Mesenchymal stem cell (in vitro differentiated cells and primary cell): Measurements from ENCODE around the gene SYT12.

Experiments used
- DNase-seq: peaks from one replicate; pipeline ENCODE4 v3.0.0-alpha.2; 2013
- H2AFZ ChIP-seq: one replicate; pipeline ENCODE4 v1.6.1; 2013; ENCODE audit warnings: low read depth, mild to moderate bottlenecking, control low read depth, inconsistent platforms, low read length, moderate library complexity
- H2AK5ac ChIP-seq: 2 replicates; pipeline ENCODE4 v1.6.1; 2013; ENCODE audit warnings: low read length, moderate library complexity, mild to moderate bottlenecking, inconsistent platforms; ENCODE audit not compliant: severe bottlenecking
- H2BK120ac ChIP-seq: one replicate; pipeline ENCODE4 v1.6.1; 2013; ENCODE audit warnings: low read depth, mild to moderate bottlenecking, inconsistent platforms, low read length, moderate library complexity
- H2BK12ac ChIP-seq, 2 experiments: one replicate each; pipeline ENCODE4 v1.6.1; 2013; ENCODE audit warnings: inconsistent platforms in 2 of 2, low read length in 2 of 2, mild to moderate bottlenecking in 2 of 2, moderate library complexity in 2 of 2, control low read depth in 1 of 2
- H2BK15ac ChIP-seq: one replicate; pipeline ENCODE4 v1.6.1; 2013; ENCODE audit warnings: mild to moderate bottlenecking, low read depth, inconsistent platforms; ENCODE audit not compliant: poor library complexity, severe bottlenecking
- H2BK5ac ChIP-seq: 2 replicates; pipeline ENCODE4 v1.6.1; 2013; ENCODE audit warnings: low read depth, mild to moderate bottlenecking, low read length, control low read depth, inconsistent platforms; ENCODE audit not compliant: poor library complexity, severe bottlenecking
- H3K14ac ChIP-seq, 2 experiments: one replicate each; pipeline ENCODE4 v1.6.1; 2013; ENCODE audit warnings: inconsistent platforms in 2 of 2, low read length in 2 of 2, control low read depth in 1 of 2, mild to moderate bottlenecking in 1 of 2, moderate library complexity in 1 of 2
- H3K18ac ChIP-seq, 2 experiments: one replicate each; pipeline ENCODE4 v1.6.1; 2013; ENCODE audit warnings: inconsistent platforms in 2 of 2, low read length in 2 of 2, control low read depth in 1 of 2, low read depth in 1 of 2, mild to moderate bottlenecking in 1 of 2
- H3K23ac ChIP-seq, 2 experiments: one replicate each; pipeline ENCODE4 v1.6.1; 2013; ENCODE audit warnings: inconsistent platforms in 2 of 2, low read length in 2 of 2, mild to moderate bottlenecking in 2 of 2, moderate library complexity in 2 of 2, control low read depth in 1 of 2
- H3K27ac ChIP-seq: 2 replicates; pipeline ENCODE4 v1.5.1; 2013; ENCODE audit warnings: mild to moderate bottlenecking, moderate library complexity, low read length, control low read depth, inconsistent platforms; ENCODE audit not compliant: poor library complexity, severe bottlenecking
- H3K27me3 ChIP-seq, 2 experiments: 2 replicates each; pipeline versions ENCODE4 v1.6.1 to v1.7.0; 2013; ENCODE audit warnings: low read length in 2 of 2, mild to moderate bottlenecking in 2 of 2, moderate library complexity in 2 of 2, control low read depth in 1 of 2, inconsistent platforms in 1 of 2; ENCODE audit not compliant: control insufficient read depth in 1 of 2, insufficient read depth in 1 of 2
- H3K36me3 ChIP-seq, 2 experiments: 2 replicates each; pipeline versions ENCODE4 v1.6.1 to v1.7.0; 2013; ENCODE audit warnings: low read length in 2 of 2, control low read depth in 1 of 2, inconsistent platforms in 1 of 2, low read depth in 1 of 2, mild to moderate bottlenecking in 1 of 2; ENCODE audit not compliant: insufficient read depth in 2 of 2, control insufficient read depth in 1 of 2
- H3K4ac ChIP-seq, 2 experiments: one replicate each; pipeline ENCODE4 v1.6.1; 2013; ENCODE audit warnings: inconsistent platforms in 2 of 2, low read length in 2 of 2, mild to moderate bottlenecking in 2 of 2, moderate library complexity in 2 of 2, control low read depth in 1 of 2, low read depth in 1 of 2
- H3K4me1 ChIP-seq: 2 replicates; pipeline ENCODE4 v1.6.1; 2013; ENCODE audit warnings: low read depth, low read length, control low read depth; ENCODE audit not compliant: control insufficient read depth, insufficient read depth
- H3K4me2 ChIP-seq: 2 replicates; pipeline ENCODE4 v1.6.1; 2013; ENCODE audit warnings: low read length, mild to moderate bottlenecking, inconsistent platforms; ENCODE audit not compliant: poor library complexity, severe bottlenecking
- H3K4me3 ChIP-seq, 2 experiments: 2 replicates each; pipeline versions ENCODE4 v1.5.1 to v1.7.0; 2013; ENCODE audit warnings: low read length in 2 of 2, mild to moderate bottlenecking in 2 of 2, control low read depth in 1 of 2, low read depth in 1 of 2; ENCODE audit not compliant: insufficient read depth in 1 of 2
- H3K79me1 ChIP-seq: replicated peaks from 2 replicates; pipeline ENCODE4 v1.6.1; 2013; ENCODE audit warnings: mild to moderate bottlenecking, control low read depth, low read length, inconsistent platforms; ENCODE audit not compliant: poor library complexity, severe bottlenecking
- H3K9ac ChIP-seq: 2 replicates; pipeline ENCODE4 v1.7.0; 2013; ENCODE audit warnings: mild to moderate bottlenecking, low read length, moderate library complexity
- H3K9me3 ChIP-seq: 2 replicates; pipeline ENCODE4 v1.7.0; 2013; ENCODE audit warnings: mild to moderate bottlenecking, low read length; ENCODE audit not compliant: control insufficient read depth
- H4K8ac ChIP-seq: one replicate; pipeline ENCODE4 v1.6.1; 2013; ENCODE audit warnings: inconsistent platforms, mild to moderate bottlenecking, low read length, moderate library complexity
- H4K91ac ChIP-seq: one replicate; pipeline ENCODE4 v1.6.1; 2013; ENCODE audit warnings: mild to moderate bottlenecking, low read length, inconsistent platforms
- WGBS: methylation state at CpG from one replicate; pipeline ENCODE4 v1.1.7; 2013; ENCODE audit warnings: mixed read lengths; 5-methylcytosine and 5-hydroxymethylcytosine counted together

Gene SYT12

GRCh38 chr11:67079065-67079705 is 56.3 kb downstream of the SYT12 start:
- no peak overlapping the region for H4K8ac ChIP-seq

GRCh38 chr11:67082071-67082791 is 59.3 kb downstream of the SYT12 start:
- Histone ChIP-seq H3K27ac (no peak overlapping the region), H3K9me3 (no peaks in the 10 kb centered on the region), H3K4me3 (peak overlapping the region in 1 of 2 experiments; percentile 45), H2BK5ac (no peak overlapping the region), H3K4me2 (peak overlapping the region; percentile 36), H3K4ac (peak overlapping the region in 1 of 2 experiments; percentile 89), H3K4me1 (peaks cover 18% of the 10 kb centered on the region), H3K14ac (no peak overlapping the region), H2BK12ac (peak overlapping the region in 1 of 2 experiments; percentile 34), H3K27me3 (no peaks in the 10 kb centered on the region), H3K79me1 (no peaks in the 10 kb centered on the region), H4K8ac (no peak overlapping the region), H4K91ac (no peak overlapping the region), H3K9ac (no peak overlapping the region), H2BK15ac (no peak overlapping the region), H2AK5ac (no peak overlapping the region), H3K18ac (peak overlapping the region in 1 of 2 experiments; percentile 4), H2BK120ac (no peak overlapping the region), H2AFZ (no peak overlapping the region), H3K36me3 (no peaks in the 10 kb centered on the region), H3K23ac (no peak overlapping the region)
- WGBS: 53% methylated on average over 20 of the region's 20 CpGs
- DNase-seq: no peak

More at GRCh38 chr11:67079065-67079705, 56.3 kb downstream of the SYT12 start:
- Histone ChIP-seq H2BK15ac (no peak overlapping the region), H2BK5ac (no peak overlapping the region), H3K4ac (no peak overlapping the region), H2BK120ac (no peak overlapping the region), H3K9me3 (no peaks in the 10 kb centered on the region), H3K9ac (no peak overlapping the region), H2BK12ac (no peak overlapping the region), H3K79me1 (no peaks in the 10 kb centered on the region), H2AFZ (no peak overlapping the region), H3K4me2 (no peak overlapping the region), H3K4me1 (peaks cover 18% of the 10 kb centered on the region), H3K27ac (no peak overlapping the region), H3K14ac (no peak overlapping the region), H2AK5ac (no peak overlapping the region), H3K27me3 (peaks cover 0 to 7% of the 10 kb centered on the region in 2 experiments), H3K36me3 (no peaks in the 10 kb centered on the region), H4K91ac (no peak overlapping the region), H3K23ac (no peak overlapping the region), H3K18ac (no peak overlapping the region), H3K4me3 (no peak overlapping the region)
- 82% methylated on average over 5 of the region's 6 CpGs for WGBS
- DNase-seq: no peak

GRCh38 chr11:67083786-67084366 is 60.9 kb downstream of the SYT12 start:
- H4K8ac ChIP-seq: no peak overlapping the region
- no peak overlapping the region for H2AFZ ChIP-seq
- no peak overlapping the region for H2BK12ac ChIP-seq
- peaks cover 12% of the 10 kb centered on the region for H3K4me1 ChIP-seq
- H3K18ac ChIP-seq: no peak overlapping the region
- DNase-seq: no peak
- H3K9ac ChIP-seq: no peak overlapping the region
- no peaks in the 10 kb centered on the region for H3K27me3 ChIP-seq
- no peak overlapping the region for H2BK15ac ChIP-seq
- WGBS: 93% methylated on average over 6 of the region's 8 CpGs
- H3K27ac ChIP-seq: no peak overlapping the region
- no peak overlapping the region for H2AK5ac ChIP-seq
- H3K4me2 ChIP-seq: no peak overlapping the region
- H4K91ac ChIP-seq: no peak overlapping the region
- no peak overlapping the region for H3K4ac ChIP-seq
- no peak overlapping the region for H3K14ac ChIP-seq
- H3K36me3 ChIP-seq: no peaks in the 10 kb centered on the region
- no peak overlapping the region for H2BK5ac ChIP-seq
- H3K23ac ChIP-seq: no peak overlapping the region
- no peaks in the 10 kb centered on the region for H3K9me3 ChIP-seq
- H3K79me1 ChIP-seq: no peaks in the 10 kb centered on the region
- H2BK120ac ChIP-seq: no peak overlapping the region
- no peak overlapping the region for H3K4me3 ChIP-seq

GRCh38 chr11:67085617-67086016 is 62.7 kb downstream of the SYT12 start:
- Histone ChIP-seq H3K27me3 (no peaks in the 10 kb centered on the region), H2BK15ac (no peak overlapping the region), H3K9me3 (no peaks in the 10 kb centered on the region), H2BK12ac (no peak overlapping the region), H3K79me1 (no peaks in the 10 kb centered on the region), H3K36me3 (no peaks in the 10 kb centered on the region), H3K14ac (no peak overlapping the region), H3K27ac (no peak overlapping the region), H3K9ac (no peak overlapping the region), H2AFZ (no peak overlapping the region), H3K4ac (no peak overlapping the region), H2BK120ac (no peak overlapping the region), H3K4me2 (no peak overlapping the region), H3K23ac (no peak overlapping the region), H3K18ac (no peak overlapping the region), H2AK5ac (no peak overlapping the region), H4K8ac (no peak overlapping the region), H3K4me3 (no peak overlapping the region), H4K91ac (no peak overlapping the region), H3K4me1 (peaks cover 10% of the 10 kb centered on the region), H2BK5ac (no peak overlapping the region)
- no peak for DNase-seq
- 93% methylated on average over 5 of the region's 5 CpGs for WGBS
